ENCODE data around the gene SPO11.

The SPO11 gene

DNA sequence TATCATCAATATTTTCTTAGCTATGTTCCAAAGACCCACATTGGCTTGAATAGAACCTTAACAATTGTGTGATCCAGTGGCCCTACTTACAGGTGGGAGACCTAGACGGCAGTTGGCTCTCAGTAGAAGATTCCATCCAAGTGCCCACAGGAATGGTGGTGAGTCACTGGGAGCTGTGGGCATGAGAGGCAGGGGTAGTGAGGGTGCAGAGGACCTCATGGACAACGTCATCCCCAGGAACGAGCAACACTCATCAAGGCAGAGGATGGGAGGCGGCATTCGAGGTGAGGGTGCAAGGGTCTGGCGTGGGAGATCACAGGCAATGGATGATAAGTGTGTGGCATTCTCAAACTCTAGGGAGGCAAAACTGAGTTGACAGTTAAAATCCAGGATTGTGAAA lies 17.5 kb upstream of the SPO11 start:
- peaks cover under 1% of the 10 kb centered on the region for H3K36me3 ChIP-seq (ENCODE audit: control insufficient read depth, low read length)
- H3K4me1 ChIP-seq (ENCODE audit: control insufficient read depth, low read length), result peaks cover 99% of the 10 kb centered on the region
- H4K20me1 ChIP-seq (ENCODE audit: control insufficient read depth, insufficient read depth, low read depth, low read length), result no peaks in the 10 kb centered on the region
- H3K4me3 ChIP-seq (ENCODE audit: low read length), result no peak overlapping the region
- H3F3A ChIP-seq (ENCODE audit: control insufficient read depth, insufficient read depth), result peaks cover 32% of the 10 kb centered on the region
- H3K27ac ChIP-seq (ENCODE audit: low read depth, low read length), result no peak overlapping the region; the same call in 1 of the 2 replicates
- H3K9me3 ChIP-seq (ENCODE audit: control insufficient read depth, insufficient read depth, low read length), result peaks cover 7% of the 10 kb centered on the region; the same call in 1 of the 2 replicates
- H3K79me2 ChIP-seq (ENCODE audit: control insufficient read depth, low read length), result peaks cover 16% of the 10 kb centered on the region
- H3K27me3 ChIP-seq (ENCODE audit: control insufficient read depth, low read length), result no peaks in the 10 kb centered on the region
- H3K9me2 ChIP-seq (replicated peaks; ENCODE audit: control insufficient read depth, low read length), result no peaks in the 10 kb centered on the region
- H3K4me2 ChIP-seq (ENCODE audit: low read length), result no peak overlapping the region
- TF ChIP-seq EZH2phosphoT487 (IDR thresholded peaks at IDR 0.05; ENCODE audit: borderline replicate concordance, low read length), result no peak
- TF ChIP-seq, protein P1, sequence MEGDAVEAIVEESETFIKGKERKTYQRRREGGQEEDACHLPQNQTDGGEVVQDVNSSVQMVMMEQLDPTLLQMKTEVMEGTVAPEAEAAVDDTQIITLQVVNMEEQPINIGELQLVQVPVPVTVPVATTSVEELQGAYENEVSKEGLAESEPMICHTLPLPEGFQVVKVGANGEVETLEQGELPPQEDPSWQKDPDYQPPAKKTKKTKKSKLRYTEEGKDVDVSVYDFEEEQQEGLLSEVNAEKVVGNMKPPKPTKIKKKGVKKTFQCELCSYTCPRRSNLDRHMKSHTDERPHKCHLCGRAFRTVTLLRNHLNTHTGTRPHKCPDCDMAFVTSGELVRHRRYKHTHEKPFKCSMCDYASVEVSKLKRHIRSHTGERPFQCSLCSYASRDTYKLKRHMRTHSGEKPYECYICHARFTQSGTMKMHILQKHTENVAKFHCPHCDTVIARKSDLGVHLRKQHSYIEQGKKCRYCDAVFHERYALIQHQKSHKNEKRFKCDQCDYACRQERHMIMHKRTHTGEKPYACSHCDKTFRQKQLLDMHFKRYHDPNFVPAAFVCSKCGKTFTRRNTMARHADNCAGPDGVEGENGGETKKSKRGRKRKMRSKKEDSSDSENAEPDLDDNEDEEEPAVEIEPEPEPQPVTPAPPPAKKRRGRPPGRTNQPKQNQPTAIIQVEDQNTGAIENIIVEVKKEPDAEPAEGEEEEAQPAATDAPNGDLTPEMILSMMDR (IDR thresholded peaks at IDR 0.05; ENCODE audit: low read depth, low read length, poor library complexity, severe bottlenecking), result no peak

DNA sequence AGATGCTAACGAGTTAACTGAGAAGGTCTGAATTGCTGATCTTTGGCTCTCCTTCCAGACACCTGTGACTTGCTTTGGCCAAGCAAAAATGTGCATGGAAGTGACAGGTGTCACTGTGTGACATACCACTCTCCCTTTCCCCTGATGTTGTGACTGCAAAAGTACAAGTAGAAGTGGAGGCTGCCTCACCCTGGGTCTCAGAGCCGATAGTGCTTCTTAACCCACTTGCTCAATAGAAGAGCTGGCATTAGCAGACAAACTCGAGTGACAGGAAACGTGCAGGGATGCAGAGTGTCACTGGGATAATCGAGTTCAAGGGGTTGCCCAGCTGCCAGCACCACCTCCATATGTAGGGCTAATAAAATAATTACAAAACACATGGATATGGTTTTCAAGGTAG lies 16.4 kb upstream of the SPO11 start:
- TF ChIP-seq, protein P1 (IDR thresholded peaks at IDR 0.05; ENCODE audit: low read depth, low read length, poor library complexity, severe bottlenecking), result no peak
- no peak for TF ChIP-seq EZH2phosphoT487 (IDR thresholded peaks at IDR 0.05; ENCODE audit: borderline replicate concordance, low read length)
- no peaks in the 10 kb centered on the region for H3K27me3 ChIP-seq (ENCODE audit: control insufficient read depth, low read length)
- no peaks in the 10 kb centered on the region for H3K9me2 ChIP-seq (replicated peaks; ENCODE audit: control insufficient read depth, low read length)
- peaks cover 16% of the 10 kb centered on the region for H3K79me2 ChIP-seq (ENCODE audit: control insufficient read depth, low read length)
- H3K27ac ChIP-seq (ENCODE audit: low read depth, low read length), result peak overlapping the region; percentile 2; the same call in 1 of the 2 replicates
- H3F3A ChIP-seq (ENCODE audit: control insufficient read depth, insufficient read depth), result peaks cover 33% of the 10 kb centered on the region
- H3K4me3 ChIP-seq (ENCODE audit: low read length), result no peak overlapping the region
- H3K4me1 ChIP-seq (ENCODE audit: control insufficient read depth, low read length), result peaks cover 98% of the 10 kb centered on the region
- H3K4me2 ChIP-seq (ENCODE audit: low read length), result 0 out of 2 replicates have a peak overlapping the region, but pooled peaks have one; percentile 90
- no peaks in the 10 kb centered on the region for H4K20me1 ChIP-seq (ENCODE audit: control insufficient read depth, insufficient read depth, low read depth, low read length)
- H3K36me3 ChIP-seq (ENCODE audit: control insufficient read depth, low read length), result peaks cover 5% of the 10 kb centered on the region
- no peaks in the 10 kb centered on the region for H3K9me3 ChIP-seq (ENCODE audit: control insufficient read depth, insufficient read depth, low read length)

DNA sequence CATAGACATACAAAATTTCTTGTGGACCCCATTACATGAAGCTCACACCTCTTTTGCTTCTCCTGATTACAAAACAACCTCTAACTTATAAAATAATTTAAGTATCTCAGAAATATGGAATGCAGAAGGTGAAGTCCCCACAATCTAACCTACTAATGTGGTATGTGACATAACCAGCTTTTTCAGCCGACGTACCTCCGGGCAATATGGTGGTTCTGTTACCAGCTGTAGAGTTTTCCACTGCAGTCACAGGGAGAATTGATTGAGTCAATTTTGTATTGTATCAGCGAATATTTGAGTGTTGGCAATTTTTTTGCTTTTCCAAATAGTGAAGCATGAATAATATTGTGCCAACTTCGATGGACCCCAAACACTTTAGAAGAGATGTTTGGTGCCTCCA lies 15.7 kb upstream of the SPO11 start:
- Histone ChIP-seq H3K27ac (ENCODE audit: low read depth, low read length) (peak overlapping the region; percentile 99), H3K9me3 (ENCODE audit: control insufficient read depth, insufficient read depth, low read length) (no peaks in the 10 kb centered on the region), H4K20me1 (ENCODE audit: control insufficient read depth, insufficient read depth, low read depth, low read length) (no peaks in the 10 kb centered on the region), H3K4me3 (ENCODE audit: low read length) (no peak overlapping the region), H3K4me2 (ENCODE audit: low read length) (peak overlapping the region; percentile 90; the same call in 1 of the 2 replicates), H3K36me3 (ENCODE audit: control insufficient read depth, low read length) (peaks cover 5% of the 10 kb centered on the region), H3K79me2 (ENCODE audit: control insufficient read depth, low read length) (peaks cover 15% of the 10 kb centered on the region), H3K9me2 (replicated peaks; ENCODE audit: control insufficient read depth, low read length) (no peaks in the 10 kb centered on the region), H3K27me3 (ENCODE audit: control insufficient read depth, low read length) (no peaks in the 10 kb centered on the region), H3K4me1 (ENCODE audit: control insufficient read depth, low read length) (peaks cover 98% of the 10 kb centered on the region), H3F3A (ENCODE audit: control insufficient read depth, insufficient read depth) (peaks cover 35% of the 10 kb centered on the region)
- TF ChIP-seq, protein P1 (IDR thresholded peaks at IDR 0.05; ENCODE audit: low read depth, low read length, poor library complexity, severe bottlenecking), result no peak
- TF ChIP-seq EZH2phosphoT487 (IDR thresholded peaks at IDR 0.05; ENCODE audit: borderline replicate concordance, low read length), result no peak
